ENCODE data around the gene FRRS1. TPM values are rescaled to one million over a fixed set of nuclear protein-coding genes. Genes with fewer than 3 reads are reported as not detected.
A peak's percentile ranks its signal among the peaks of the same experiment; 100 is the strongest.

Gene FRRS1
- total and polyA plus RNA-seq, 7 donors: 0.34 to 4.1 (median 3.1) TPM

DNA sequence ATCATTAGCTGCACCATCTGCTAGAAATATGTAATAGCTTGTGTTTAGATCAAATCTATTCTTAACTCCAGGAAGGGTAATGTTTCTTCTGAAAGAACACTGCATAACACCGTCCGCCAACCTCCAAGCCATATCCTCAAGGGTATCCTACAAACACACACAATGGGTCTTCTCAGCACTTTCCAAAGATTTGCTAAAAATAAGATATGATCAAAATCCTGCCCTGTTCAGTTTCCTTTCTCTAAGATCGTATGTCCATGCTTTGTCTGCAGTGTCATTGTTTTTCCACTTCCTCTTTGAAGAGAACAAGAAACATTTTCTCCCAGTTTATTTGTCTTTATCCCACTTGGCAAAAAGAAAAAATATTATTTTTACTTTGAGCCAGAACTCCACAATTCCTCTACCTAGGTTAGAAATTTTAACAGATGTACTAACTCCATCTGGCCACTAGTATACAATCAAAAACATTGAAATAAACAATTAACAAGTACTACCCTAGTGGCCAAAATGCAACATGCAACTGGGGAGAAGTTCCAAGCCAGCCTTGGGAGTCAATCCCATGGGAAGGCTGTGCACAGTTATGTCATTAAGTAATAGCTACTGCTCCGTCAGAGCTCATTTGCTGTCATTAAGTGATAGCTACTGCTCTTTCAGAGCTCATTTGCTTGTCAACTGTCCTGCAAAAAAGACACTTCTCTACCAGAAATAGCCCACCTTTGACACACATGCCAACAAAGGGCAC lies 37.8 kb downstream of the FRRS1 start:
- no peaks in the 10 kb centered on the region for H3K9me3 ChIP-seq
- no peak for DNase-seq
- ATAC-seq: peak; percentile 27 to 59 (median 43)
- no peaks in the 10 kb centered on the region for H3K27me3 ChIP-seq (ENCODE audit: insufficient read depth in 3 of 3, low read length in 2 of 3)
- 41 to 55% (median 51%) methylated on average over 4 of the region's 4 CpGs for WGBS, 3 donors
- TF ChIP-seq, protein P1, sequence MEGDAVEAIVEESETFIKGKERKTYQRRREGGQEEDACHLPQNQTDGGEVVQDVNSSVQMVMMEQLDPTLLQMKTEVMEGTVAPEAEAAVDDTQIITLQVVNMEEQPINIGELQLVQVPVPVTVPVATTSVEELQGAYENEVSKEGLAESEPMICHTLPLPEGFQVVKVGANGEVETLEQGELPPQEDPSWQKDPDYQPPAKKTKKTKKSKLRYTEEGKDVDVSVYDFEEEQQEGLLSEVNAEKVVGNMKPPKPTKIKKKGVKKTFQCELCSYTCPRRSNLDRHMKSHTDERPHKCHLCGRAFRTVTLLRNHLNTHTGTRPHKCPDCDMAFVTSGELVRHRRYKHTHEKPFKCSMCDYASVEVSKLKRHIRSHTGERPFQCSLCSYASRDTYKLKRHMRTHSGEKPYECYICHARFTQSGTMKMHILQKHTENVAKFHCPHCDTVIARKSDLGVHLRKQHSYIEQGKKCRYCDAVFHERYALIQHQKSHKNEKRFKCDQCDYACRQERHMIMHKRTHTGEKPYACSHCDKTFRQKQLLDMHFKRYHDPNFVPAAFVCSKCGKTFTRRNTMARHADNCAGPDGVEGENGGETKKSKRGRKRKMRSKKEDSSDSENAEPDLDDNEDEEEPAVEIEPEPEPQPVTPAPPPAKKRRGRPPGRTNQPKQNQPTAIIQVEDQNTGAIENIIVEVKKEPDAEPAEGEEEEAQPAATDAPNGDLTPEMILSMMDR (IDR thresholded peaks at IDR 0.05): peak; percentile 38
- H3K4me1 ChIP-seq: peaks cover 10% of the 10 kb centered on the region
- intact Hi-C loops (cut with DNase I): no loop called here
- peaks cover 0 to 12% of the 10 kb centered on the region in 2 donors for H3K36me3 ChIP-seq (ENCODE audit: insufficient read depth in 1 of 2, low read depth in 1 of 2)
- H3K27ac ChIP-seq: peak overlapping the region; percentile 71
- no peak overlapping the region for H3K4me3 ChIP-seq

DNA sequence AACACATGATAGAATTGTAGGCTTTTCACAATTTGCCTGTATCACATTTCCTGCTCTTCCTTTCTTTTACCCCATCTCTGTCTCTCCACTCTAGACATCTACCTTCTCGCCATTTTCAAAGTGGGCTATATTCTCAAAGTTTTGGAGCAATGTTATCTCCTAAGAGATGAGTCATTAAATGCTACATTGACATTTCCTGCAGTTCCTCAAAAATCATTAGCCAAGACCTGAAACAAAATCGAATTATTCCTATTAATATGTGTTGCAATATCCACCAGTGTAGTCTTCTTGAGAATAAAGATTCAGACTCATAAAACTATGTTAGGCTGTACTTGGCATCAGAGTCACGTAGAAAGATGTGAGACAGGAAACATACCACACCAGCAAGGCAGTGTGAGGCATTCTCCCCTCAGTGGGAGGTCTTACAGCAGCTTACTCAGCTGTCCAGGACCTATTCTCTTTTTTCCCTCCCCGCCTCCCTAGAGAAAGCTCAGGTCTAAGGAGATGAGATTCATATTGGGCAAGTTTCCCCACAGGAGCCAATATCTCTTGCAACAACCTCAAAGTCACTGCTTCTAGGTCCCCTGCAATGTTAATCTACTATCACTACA lies 38.8 kb downstream of the FRRS1 start:
- Histone ChIP-seq H3K4me1 (peaks cover 10% of the 10 kb centered on the region), H3K27ac (peak overlapping the region; percentile 71), H3K27me3 (ENCODE audit: insufficient read depth in 3 of 3, low read length in 2 of 3) (no peaks in the 10 kb centered on the region), H3K9me3 (no peaks in the 10 kb centered on the region), H3K4me3 (no peak overlapping the region), H3K36me3 (ENCODE audit: insufficient read depth in 1 of 2, low read depth in 1 of 2) (peaks cover 0 to 6% of the 10 kb centered on the region in 2 donors)
- no peak for ATAC-seq
- TF ChIP-seq, protein P1 (IDR thresholded peaks at IDR 0.05): no peak
- DNase-seq: no peak
- intact Hi-C loops (cut with DNase I): no loop called here
- 76 to 83% (median 83%) methylated on average over 4 of the region's 4 CpGs for WGBS, 3 donors

DNA sequence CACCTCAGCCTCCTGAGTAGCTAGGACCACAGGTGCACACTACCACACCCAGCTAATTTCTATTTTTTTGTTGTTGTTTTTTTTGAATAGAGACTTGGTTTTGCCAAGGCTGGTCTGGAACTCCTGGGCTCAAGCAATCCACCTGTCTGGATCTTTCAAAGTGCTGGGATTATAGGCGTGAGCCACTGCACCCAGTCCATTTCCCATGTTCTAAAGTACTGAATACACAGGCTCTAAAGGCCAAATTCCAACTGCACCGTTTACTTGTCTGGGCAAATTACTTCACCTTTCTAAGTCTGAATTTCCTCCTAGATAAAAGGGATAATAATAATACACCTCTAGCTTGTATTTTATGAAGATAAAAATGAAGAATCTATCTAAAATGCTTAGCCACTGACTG lies 39.6 kb downstream of the FRRS1 start:
- TF ChIP-seq, protein P1 (IDR thresholded peaks at IDR 0.05): no peak
- intact Hi-C loops (cut with DNase I): no loop called here
- Histone ChIP-seq H3K27ac (no peak overlapping the region), H3K36me3 (ENCODE audit: insufficient read depth in 1 of 2, low read depth in 1 of 2) (peaks cover 0 to 6% of the 10 kb centered on the region in 2 donors), H3K4me3 (no peak overlapping the region), H3K9me3 (no peaks in the 10 kb centered on the region), H3K27me3 (ENCODE audit: insufficient read depth in 3 of 3, low read length in 2 of 3) (no peaks in the 10 kb centered on the region), H3K4me1 (peaks cover 10% of the 10 kb centered on the region)
- DNase-seq (no peak), ATAC-seq (no peak)
- WGBS, 3 donors: 48 to 63% (median 56%) methylated on average over 2 of the region's 2 CpGs

DNA sequence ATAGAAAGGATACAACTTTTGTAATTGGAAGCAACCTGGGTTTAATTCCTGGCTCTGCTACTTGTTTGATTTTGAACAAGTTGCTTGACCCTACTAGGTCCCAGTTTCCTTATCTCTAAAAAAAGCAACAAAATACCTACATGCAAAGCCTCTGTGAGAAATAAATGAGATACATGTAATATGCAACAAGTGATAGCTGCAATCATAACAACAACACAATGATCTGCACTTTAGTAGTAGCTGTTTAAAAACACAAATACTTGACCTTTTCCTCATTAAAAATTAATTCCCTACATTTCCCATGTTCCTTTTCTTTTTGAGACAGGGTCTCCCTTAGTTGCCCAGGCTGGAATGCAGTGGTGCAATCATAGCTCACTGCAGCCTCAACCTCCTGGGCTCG lies 40.0 kb downstream of the FRRS1 start:
- intact Hi-C loops (cut with DNase I): no loop called here
- peaks cover 0 to 6% of the 10 kb centered on the region in 2 donors for H3K36me3 ChIP-seq (ENCODE audit: insufficient read depth in 1 of 2, low read depth in 1 of 2)
- no peaks in the 10 kb centered on the region for H3K9me3 ChIP-seq

More for the DNA sequence above, 40.0 kb downstream of the FRRS1 start:
- DNase-seq: no peak
- Histone ChIP-seq H3K4me1 (peaks cover 10% of the 10 kb centered on the region), H3K27me3 (ENCODE audit: insufficient read depth in 3 of 3, low read length in 2 of 3) (no peaks in the 10 kb centered on the region), H3K27ac (no peak overlapping the region), H3K4me3 (no peak overlapping the region)
- no peak for ATAC-seq
- TF ChIP-seq, protein P1 (IDR thresholded peaks at IDR 0.05): no peak
- WGBS, 3 donors: 80 to 94% (median 87%) methylated on average over 1 of the region's 1 CpG
